OCI-LY3 (cell line): ENCODE measurements around the gene TXNDC11.

Source experiments
- H2AFZ ChIP-seq: fragments of 200-600, 300-600 bp; shearing (Covaris generic); 2 replicates; pipeline ENCODE4 v1.6.0; 2014; ENCODE audit warnings: antibody characterized with exemption, low read depth, low read length
- H3K27ac ChIP-seq: fragments of 200-600, 300-600 bp; sonication (generic); 2 replicates; pipeline ENCODE4 v1.5.1; 2014; ENCODE audit warnings: mild to moderate bottlenecking, low read length, moderate library complexity, mixed read lengths
- H3K27me3 ChIP-seq: fragments of 200-600, 300-600 bp; sonication (generic); 2 replicates; pipeline ENCODE4 v1.6.1; 2014; ENCODE audit warnings: low read depth, low read length, mixed read lengths
- H3K36me3 ChIP-seq: fragments of 200-600, 300-600 bp; sonication (generic); replicated peaks from 2 replicates; pipeline ENCODE3; 2014; ENCODE audit warnings: low read depth, low read length, mixed read lengths
- H3K4me1 ChIP-seq: fragments of 300-600, 200-600 bp; sonication (generic); 2 replicates; pipeline ENCODE4 v1.6.1; 2014; ENCODE audit warnings: low read length, mixed read lengths
- H3K4me2 ChIP-seq: fragments of 200-600, 300-600 bp; sonication (generic); 2 replicates; pipeline ENCODE4 v1.6.1; 2014; ENCODE audit warnings: low read length, mixed read lengths
- H3K4me3 ChIP-seq: fragments of 300-600, 200-600 bp; sonication (generic); 2 replicates; pipeline ENCODE4 v1.5.1; 2014; ENCODE audit warnings: antibody characterized with exemption, mild to moderate bottlenecking, low read length, moderate library complexity
- H3K79me2 ChIP-seq: fragments of 300-600, 200-600 bp; shearing (Covaris generic); 2 replicates; pipeline ENCODE4 v1.6.1; 2014; ENCODE audit warnings: mild to moderate bottlenecking, low read length, mixed read lengths
- H3K9ac ChIP-seq: fragments of 300-600, 200-600 bp; shearing (Covaris generic); 2 replicates; pipeline ENCODE4 v1.6.0; 2014; ENCODE audit warnings: mild to moderate bottlenecking, low read length, moderate library complexity
- H3K9me3 ChIP-seq: fragments of 200-600, 300-600 bp; shearing (Covaris generic); 2 replicates; pipeline ENCODE4 v1.6.1; 2014; ENCODE audit warnings: low read length, mixed read lengths; ENCODE audit not compliant: insufficient read depth
- H4K20me1 ChIP-seq: fragments of 200-600, 300-600 bp; sonication (generic); 2 replicates; pipeline ENCODE4 v1.6.1; 2016; ENCODE audit warnings: low read length, mixed read lengths; ENCODE audit not compliant: insufficient read depth
- CTCF ChIP-seq: fragments of 200-600, 300-600 bp; sonication (generic); IDR thresholded peaks from 2 replicates; pipeline ENCODE4 v1.5.1; 2014; ENCODE audit warnings: antibody characterized with exemption, low read length, low read depth
- EZH2phosphoT487 ChIP-seq: fragments of 200-600 bp; shearing (Covaris generic); IDR thresholded peaks from 2 replicates; pipeline ENCODE4 v1.6.1; 2018; ENCODE audit warnings: antibody characterized with exemption, mixed run types, low read depth

The TXNDC11 gene

GRCh38 chr16:11657556-11657955 is 85.1 kb downstream of the TXNDC11 start:
- Histone ChIP-seq H3K4me1 (peaks cover 4% of the 10 kb centered on the region; the same call in 1 of the 2 replicates), H3K9ac (no peak overlapping the region), H3K4me2 (no peak overlapping the region)

GRCh38 chr16:11655655-11656054 is 87.0 kb downstream of the TXNDC11 start:
- H3K36me3 ChIP-seq, result no peaks in the 10 kb centered on the region
- H3K4me2 ChIP-seq, result no peak overlapping the region
- H3K4me3 ChIP-seq, result no peak overlapping the region
- no peak overlapping the region for H3K27ac ChIP-seq
- no peak overlapping the region for H3K9ac ChIP-seq
- H2AFZ ChIP-seq, result no peak overlapping the region
- TF ChIP-seq EZH2phosphoT487, result no peak
- no peak for TF ChIP-seq CTCF
- H3K27me3 ChIP-seq, result no peaks in the 10 kb centered on the region
- H3K4me1 ChIP-seq, result peaks cover 7% of the 10 kb centered on the region; the same call in 1 of the 2 replicates
- no peaks in the 10 kb centered on the region for H3K79me2 ChIP-seq
- H4K20me1 ChIP-seq, result no peaks in the 10 kb centered on the region
- H3K9me3 ChIP-seq, result no peaks in the 10 kb centered on the region

More at GRCh38 chr16:11657556-11657955, 85.1 kb downstream of the TXNDC11 start:
- H3K27ac ChIP-seq, result no peak overlapping the region
- H3K79me2 ChIP-seq, result no peaks in the 10 kb centered on the region
- no peak overlapping the region for H2AFZ ChIP-seq
- H3K9me3 ChIP-seq, result no peaks in the 10 kb centered on the region
- no peaks in the 10 kb centered on the region for H3K36me3 ChIP-seq
- TF ChIP-seq EZH2phosphoT487 (no peak), CTCF (no peak)
- H3K27me3 ChIP-seq, result no peaks in the 10 kb centered on the region
- H4K20me1 ChIP-seq, result no peaks in the 10 kb centered on the region
- H3K4me3 ChIP-seq, result no peak overlapping the region

- H3K4me3 ChIP-seq, result no peak overlapping the region
- no peaks in the 10 kb centered on the region for H3K9me3 ChIP-seq
- H3K4me2 ChIP-seq, result no peak overlapping the region
- H3K27ac ChIP-seq, result no peak overlapping the region
- TF ChIP-seq CTCF, result no peak
- TF ChIP-seq EZH2phosphoT487, result no peak
- H3K4me1 ChIP-seq, result peaks cover 7% of the 10 kb centered on the region; the same call in 1 of the 2 replicates
- peak overlapping the region; percentile 68; the same call in 1 of the 2 replicates for H2AFZ ChIP-seq
- H3K9ac ChIP-seq, result no peak overlapping the region
- H3K79me2 ChIP-seq, result no peaks in the 10 kb centered on the region
- H4K20me1 ChIP-seq, result no peaks in the 10 kb centered on the region
- H3K36me3 ChIP-seq, result no peaks in the 10 kb centered on the region
- H3K27me3 ChIP-seq, result no peaks in the 10 kb centered on the region
Measured at GRCh38 chr16:11651796-11652195, 90.9 kb downstream of the TXNDC11 start.

- Histone ChIP-seq H3K4me3 (no peak overlapping the region), H3K9me3 (no peaks in the 10 kb centered on the region), H3K36me3 (no peaks in the 10 kb centered on the region), H3K27ac (no peak overlapping the region), H3K27me3 (no peaks in the 10 kb centered on the region), H3K4me1 (peaks cover 7% of the 10 kb centered on the region; the same call in 1 of the 2 replicates), H3K4me2 (no peak overlapping the region), H4K20me1 (no peaks in the 10 kb centered on the region), H3K9ac (no peak overlapping the region), H3K79me2 (no peaks in the 10 kb centered on the region), H2AFZ (peak overlapping the region; percentile 68; the same call in 1 of the 2 replicates)
- no peak for TF ChIP-seq EZH2phosphoT487
- no peak for TF ChIP-seq CTCF
Measured at GRCh38 chr16:11650641-11651591, 91.7 kb downstream of the TXNDC11 start.
